HFFc6 (cell line): ENCODE data around the gene FAM222B. TPM values are rescaled to one million over a fixed set of nuclear protein-coding genes. Genes with fewer than 3 reads are reported as not detected.
"Not testable (repeated sequence)": the region's sequence is repeated elsewhere in the genome, so short reads cannot be mapped to it uniquely, and the experiment has no call there.

Experiments
- DNase-seq: peaks from one replicate; pipeline ENCODE4 v3.0.0-alpha.2; 2018
- H3K27ac Mint-ChIP-seq: 2 replicates; pipeline ENCODE4 v1.8.0; 2020; ENCODE audit warnings: mild to moderate bottlenecking, mixed read lengths
- H3K27me3 Mint-ChIP-seq: 2 replicates; pipeline ENCODE4 v1.8.0; 2021; ENCODE audit warnings: mild to moderate bottlenecking, moderate library complexity, mixed read lengths; ENCODE audit not compliant: insufficient read depth
- H3K36me3 Mint-ChIP-seq: 2 replicates; pipeline ENCODE4 v1.8.0; 2021; ENCODE audit warnings: low read depth, mixed read lengths
- H3K4me1 Mint-ChIP-seq: 2 replicates; pipeline ENCODE4 v1.8.0; 2020; ENCODE audit warnings: low read depth, mixed read lengths
- H3K4me3 Mint-ChIP-seq: 2 replicates; pipeline ENCODE4 v1.8.0; 2020; ENCODE audit warnings: mild to moderate bottlenecking, moderate library complexity, mixed read lengths
- H3K9me3 Mint-ChIP-seq: 2 replicates; pipeline ENCODE4 v1.8.0; 2020; ENCODE audit warnings: mild to moderate bottlenecking, mixed read lengths
- total RNA-seq, 6 experiments: library from RNA; stranded (reverse); fragmentation: NEBNext Ultra II Directional; extraction: Animal tissue kit (Norgen Biotek cat#: 25700); gene quantifications; 2 replicates in 1 of 6; 3 replicates in 5 of 6; pipeline ENCODE4 v1.2.3, GENCODE V29; 2021
- TF ChIP-seq, protein P1 (sequence below): fragments of 200-600 bp; sonication (generic); IDR thresholded peaks from 2 replicates; pipeline ENCODE4 v1.5.0; 2021; ENCODE audit warnings: antibody characterized with exemption, mild to moderate bottlenecking

The FAM222B gene
- total RNA-seq, 6 experiments from 2014 or later, result 14.5 to 17.2 (median 16.6) TPM

DNA sequence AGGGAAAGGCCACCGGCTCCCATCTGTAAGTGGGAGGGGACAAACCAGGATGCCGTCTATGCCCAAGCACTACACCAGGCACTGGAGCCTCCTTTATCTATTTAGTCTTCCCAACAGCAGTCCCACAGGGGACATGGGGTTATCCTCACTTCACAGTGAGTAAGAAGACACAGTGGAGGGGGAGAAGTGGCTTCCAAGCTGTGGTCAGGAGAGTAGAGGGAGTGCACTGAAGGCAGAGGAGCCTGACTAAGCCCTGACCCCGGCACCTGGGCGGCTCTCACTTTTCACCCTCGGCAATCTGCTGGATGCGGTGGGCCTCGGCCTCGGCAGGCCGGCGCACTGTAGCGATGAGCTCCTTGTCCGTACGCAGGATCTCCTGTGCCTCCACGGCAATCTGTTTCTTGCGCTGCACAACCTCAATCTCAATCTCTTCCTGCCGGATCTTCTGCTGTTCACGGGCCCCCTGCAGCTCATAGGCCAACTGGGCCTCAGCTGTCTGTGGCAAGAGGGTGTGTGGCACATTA lies 39.0 kb upstream of the FAM222B start:
- Mint-ChIP-seq H3K27me3 (no peaks in the 10 kb centered on the region; the same call in 1 of the 2 replicates), H3K36me3 (peaks cover 11% of the 10 kb centered on the region; the same call in 1 of the 2 replicates), H3K4me3 (no peak overlapping the region), H3K4me1 (peaks cover 14% of the 10 kb centered on the region), H3K9me3 (no peaks in the 10 kb centered on the region), H3K27ac (no peak overlapping the region)
- DNase-seq, result no peak
- TF ChIP-seq, protein P1, sequence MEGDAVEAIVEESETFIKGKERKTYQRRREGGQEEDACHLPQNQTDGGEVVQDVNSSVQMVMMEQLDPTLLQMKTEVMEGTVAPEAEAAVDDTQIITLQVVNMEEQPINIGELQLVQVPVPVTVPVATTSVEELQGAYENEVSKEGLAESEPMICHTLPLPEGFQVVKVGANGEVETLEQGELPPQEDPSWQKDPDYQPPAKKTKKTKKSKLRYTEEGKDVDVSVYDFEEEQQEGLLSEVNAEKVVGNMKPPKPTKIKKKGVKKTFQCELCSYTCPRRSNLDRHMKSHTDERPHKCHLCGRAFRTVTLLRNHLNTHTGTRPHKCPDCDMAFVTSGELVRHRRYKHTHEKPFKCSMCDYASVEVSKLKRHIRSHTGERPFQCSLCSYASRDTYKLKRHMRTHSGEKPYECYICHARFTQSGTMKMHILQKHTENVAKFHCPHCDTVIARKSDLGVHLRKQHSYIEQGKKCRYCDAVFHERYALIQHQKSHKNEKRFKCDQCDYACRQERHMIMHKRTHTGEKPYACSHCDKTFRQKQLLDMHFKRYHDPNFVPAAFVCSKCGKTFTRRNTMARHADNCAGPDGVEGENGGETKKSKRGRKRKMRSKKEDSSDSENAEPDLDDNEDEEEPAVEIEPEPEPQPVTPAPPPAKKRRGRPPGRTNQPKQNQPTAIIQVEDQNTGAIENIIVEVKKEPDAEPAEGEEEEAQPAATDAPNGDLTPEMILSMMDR, result no peak

GRCh38 chr17:28880572-28880945 lies 38.0 kb upstream of the FAM222B start:
- H3K4me3 Mint-ChIP-seq, result no peak overlapping the region
- H3K4me1 Mint-ChIP-seq, result peaks cover 19% of the 10 kb centered on the region
- H3K27me3 Mint-ChIP-seq, result no peaks in the 10 kb centered on the region; the same call in 1 of the 2 replicates
- H3K27ac Mint-ChIP-seq, result no peak overlapping the region
- peaks cover 11% of the 10 kb centered on the region; the same call in 1 of the 2 replicates for H3K36me3 Mint-ChIP-seq
- no peaks in the 10 kb centered on the region for H3K9me3 Mint-ChIP-seq
- no peak for DNase-seq
- TF ChIP-seq, protein P1, result no peak

DNA sequence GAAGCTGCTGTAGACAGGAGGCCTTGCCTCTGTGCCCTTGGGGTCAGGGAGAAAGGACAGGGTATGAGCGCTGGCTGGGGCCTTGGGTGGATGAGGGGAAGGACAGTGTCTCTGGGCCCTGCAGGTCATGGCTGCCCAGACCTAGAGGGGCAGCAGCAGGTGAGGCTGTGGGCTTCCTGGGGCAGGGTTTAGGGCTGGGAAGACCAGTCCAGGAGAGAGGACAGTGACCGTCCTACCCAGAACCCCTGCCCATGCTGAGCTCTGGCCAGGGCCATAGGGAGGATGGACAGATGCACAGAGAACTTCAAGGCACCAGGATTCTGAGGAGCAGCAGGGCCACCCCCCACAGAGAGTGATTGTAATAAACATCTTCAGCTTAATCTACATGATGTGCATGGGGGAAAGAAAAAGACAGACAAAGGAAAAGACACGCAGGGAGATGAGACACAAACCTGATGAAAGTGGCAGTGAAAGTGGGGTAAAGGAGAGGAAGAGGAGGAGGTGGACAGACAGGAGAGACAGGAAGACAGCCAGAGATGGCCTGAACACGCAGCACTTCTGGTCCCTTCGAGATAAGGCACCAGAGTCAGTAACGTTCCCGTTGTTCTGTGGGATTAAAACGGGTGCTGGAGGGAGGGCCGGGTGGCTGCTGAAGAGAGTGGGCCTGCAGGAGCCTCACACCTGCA lies 37.4 kb upstream of the FAM222B start:
- peaks cover 19% of the 10 kb centered on the region for H3K4me1 Mint-ChIP-seq
- no peak overlapping the region for H3K4me3 Mint-ChIP-seq
- H3K27ac Mint-ChIP-seq, result no peak overlapping the region
- TF ChIP-seq, protein P1, result no peak
- DNase-seq, result no peak
- peaks cover 11% of the 10 kb centered on the region; the same call in 1 of the 2 replicates for H3K36me3 Mint-ChIP-seq
- no peaks in the 10 kb centered on the region for H3K9me3 Mint-ChIP-seq
- H3K27me3 Mint-ChIP-seq, result no peaks in the 10 kb centered on the region; the same call in 1 of the 2 replicates

DNA sequence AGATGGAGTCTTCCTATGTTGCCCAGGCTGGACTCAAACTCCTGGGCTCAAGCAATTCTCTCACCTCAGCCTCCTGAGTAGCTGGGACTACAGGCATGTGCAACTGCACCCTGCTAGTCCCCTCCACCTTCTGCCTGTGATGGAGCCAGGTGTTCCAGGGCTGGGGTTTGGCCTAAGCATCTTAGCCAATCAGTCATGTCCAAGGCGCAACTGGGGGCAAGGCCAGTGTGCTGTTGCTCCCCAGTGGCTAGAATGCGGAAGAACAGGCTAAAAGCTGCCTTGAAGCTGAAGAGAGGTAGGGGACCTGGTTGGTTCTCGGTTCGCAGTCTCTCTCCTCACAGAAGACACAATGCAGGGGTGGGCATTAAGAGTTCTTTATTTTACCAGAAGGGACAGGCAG lies 36.4 kb upstream of the FAM222B start:
- Mint-ChIP-seq H3K27ac (no peak overlapping the region), H3K36me3 (peaks cover 11% of the 10 kb centered on the region; the same call in 1 of the 2 replicates), H3K9me3 (no peaks in the 10 kb centered on the region), H3K27me3 (no peaks in the 10 kb centered on the region), H3K4me3 (no peak overlapping the region), H3K4me1 (peaks cover 19% of the 10 kb centered on the region)
- peak; percentile 30 for DNase-seq
- TF ChIP-seq, protein P1, result peak; percentile 65

GRCh38 chr17:28878158-28878910 lies 35.7 kb upstream of the FAM222B start:
- TF ChIP-seq, protein P1, result no peak
- Mint-ChIP-seq H3K9me3 (no peaks in the 10 kb centered on the region), H3K4me1 (peaks cover 19% of the 10 kb centered on the region), H3K27ac (no peak overlapping the region; the same call in 1 of the 2 replicates), H3K36me3 (peaks cover 11% of the 10 kb centered on the region; the same call in 1 of the 2 replicates), H3K27me3 (peaks cover 4% of the 10 kb centered on the region; the same call in 1 of the 2 replicates), H3K4me3 (no peak overlapping the region)
- DNase-seq, result no peak

- H3K4me3 Mint-ChIP-seq, H3K27ac Mint-ChIP-seq, H3K27me3 Mint-ChIP-seq, H3K9me3 Mint-ChIP-seq, DNase-seq: not testable (repeated sequence)
- peaks cover 19% of the 10 kb centered on the region for H3K4me1 Mint-ChIP-seq
- H3K36me3 Mint-ChIP-seq, result peaks cover 10% of the 10 kb centered on the region; the same call in 1 of the 2 replicates
Observed at GRCh38 chr17:28877150-28877711, 34.6 kb upstream of the FAM222B start.
